IgD-negative memory B cell (primary cell): Measurements from ENCODE around the gene NLRP3. TPM values are rescaled to one million over a fixed set of nuclear protein-coding genes. Genes with fewer than 3 reads are reported as not detected.

Experiments used
- H3K27ac Mint-ChIP-seq, 3 donors: one replicate each; pipeline ENCODE4 v1.8.0; 2020 to 2022; ENCODE audit warnings: mild to moderate bottlenecking in 3 of 3, mixed read lengths in 3 of 3, moderate library complexity in 1 of 3
- H3K27me3 Mint-ChIP-seq: one replicate; pipeline ENCODE4 v1.8.0; 2021; ENCODE audit warnings: mixed read lengths
- H3K36me3 Mint-ChIP-seq: one replicate; pipeline ENCODE4 v1.8.0; 2020; ENCODE audit warnings: mild to moderate bottlenecking, mixed read lengths
- H3K4me1 Mint-ChIP-seq, 3 donors: one replicate each; pipeline ENCODE4 v1.8.0; 2020 to 2022; ENCODE audit warnings: mixed read lengths in 3 of 3, mild to moderate bottlenecking in 1 of 3
- H3K4me3 Mint-ChIP-seq, 4 donors: one replicate each; pipeline ENCODE4 v1.8.0; 2020 to 2022; ENCODE audit warnings: mild to moderate bottlenecking in 4 of 4, mixed read lengths in 4 of 4, moderate library complexity in 3 of 4
- H3K9me3 Mint-ChIP-seq, 3 donors: one replicate each; pipeline ENCODE4 v1.8.0; 2020 to 2021; ENCODE audit warnings: mixed read lengths in 3 of 3, mild to moderate bottlenecking in 1 of 3
- polyA plus RNA-seq: library from polyadenylated mRNA; unstranded; fragments of 300-500 nt; fragmentation: Illumina TruSeq; gene quantifications from one replicate; pipeline ENCODE4 v1.2.3, GENCODE V29; 2021

NLRP3 gene
- polyA plus RNA-seq, 1 donor from 2014 or later, result 0.08 TPM

DNA sequence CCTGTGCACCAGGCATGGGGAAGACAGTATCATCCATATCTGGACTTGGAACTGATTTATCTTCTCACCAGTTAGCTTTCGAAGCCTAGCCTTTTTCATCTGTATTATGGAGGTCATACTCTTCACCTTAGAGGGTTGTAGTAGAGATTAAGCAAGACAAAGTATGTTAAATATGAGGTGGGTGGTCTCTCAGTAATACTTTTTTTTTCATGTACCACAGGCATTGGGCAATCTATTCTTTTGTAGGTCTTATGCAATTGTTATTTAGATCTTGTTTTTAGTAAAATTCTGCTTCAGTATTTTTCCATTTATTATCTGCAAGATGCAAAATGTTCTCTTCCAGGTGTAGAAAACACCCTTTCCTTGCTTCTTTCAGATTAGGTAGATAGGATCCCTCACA is 77.1 kb downstream of the NLRP3 start:
- Mint-ChIP-seq H3K36me3 (no peaks in the 10 kb centered on the region), H3K27me3 (no peaks in the 10 kb centered on the region), H3K4me1 (no peaks in the 10 kb centered on the region), H3K4me3 (no peak overlapping the region), H3K9me3 (no peaks in the 10 kb centered on the region), H3K27ac (no peak overlapping the region)

DNA sequence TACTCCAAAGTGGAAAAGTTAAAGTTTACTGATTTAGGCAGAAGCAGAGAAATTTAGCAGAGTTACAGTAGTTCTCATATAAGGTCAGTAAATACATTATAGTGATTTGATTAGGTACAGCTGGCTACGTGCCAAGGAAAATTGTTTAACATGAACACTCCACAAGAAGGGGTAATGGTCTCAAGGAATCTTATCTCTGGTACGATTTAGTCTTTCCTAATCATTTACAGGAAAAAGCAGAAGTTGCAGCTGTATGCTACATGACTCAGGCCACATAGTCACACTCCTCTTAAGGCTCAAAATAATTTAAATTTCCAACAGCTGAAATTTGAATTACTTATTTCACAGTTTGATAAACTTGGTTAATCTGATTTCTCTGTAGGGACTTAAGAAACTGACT is 78.8 kb downstream of the NLRP3 start:
- peaks cover 3% of the 10 kb centered on the region for H3K27me3 Mint-ChIP-seq
- no peaks in the 10 kb centered on the region for H3K9me3 Mint-ChIP-seq
- H3K27ac Mint-ChIP-seq, result no peak overlapping the region
- no peaks in the 10 kb centered on the region for H3K36me3 Mint-ChIP-seq
- no peak overlapping the region for H3K4me3 Mint-ChIP-seq
- H3K4me1 Mint-ChIP-seq, result no peaks in the 10 kb centered on the region

DNA sequence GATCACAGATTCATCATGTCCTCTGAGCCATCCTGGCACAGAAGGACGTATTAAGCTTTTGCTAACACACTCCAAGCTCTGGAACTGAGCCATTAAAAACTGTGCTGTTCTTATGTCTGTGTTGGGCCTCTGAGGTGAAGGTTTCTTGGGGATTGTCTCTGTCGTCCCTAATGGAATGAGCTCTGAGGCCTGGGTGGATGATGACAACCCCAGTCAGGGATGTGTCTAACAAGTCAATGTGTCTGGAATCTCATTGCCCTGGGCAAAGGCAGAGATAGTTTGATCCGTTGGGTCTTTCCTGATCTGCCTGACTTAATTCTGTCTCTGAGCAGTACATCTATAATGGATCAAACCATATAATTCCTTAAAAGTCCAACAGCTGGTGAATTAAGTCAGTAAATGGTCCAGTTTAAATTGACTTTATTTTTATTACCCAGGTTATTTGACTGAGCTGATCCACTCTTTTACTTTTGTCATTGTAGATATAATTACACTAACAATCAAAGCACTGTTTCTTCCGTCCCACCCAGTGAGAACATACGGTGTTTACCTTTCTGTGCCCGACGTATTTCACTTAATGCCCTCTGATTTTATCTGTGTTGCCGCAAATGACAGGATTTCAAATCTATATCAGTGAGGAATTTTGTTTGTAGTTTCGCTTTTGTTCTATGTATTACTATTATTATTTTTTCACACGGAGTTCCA is 80.8 kb downstream of the NLRP3 start:
- H3K4me1 Mint-ChIP-seq, result no peaks in the 10 kb centered on the region
- H3K27me3 Mint-ChIP-seq, result peaks cover 3% of the 10 kb centered on the region
- no peaks in the 10 kb centered on the region for H3K36me3 Mint-ChIP-seq
- H3K9me3 Mint-ChIP-seq, result no peaks in the 10 kb centered on the region
- no peak overlapping the region for H3K27ac Mint-ChIP-seq
- H3K4me3 Mint-ChIP-seq, result no peak overlapping the region

Other genes starting within 250 kb of the NLRP3 start
- 4.2 TPM for gene ZNF124, start 244.2 kb upstream of the NLRP3 start, polyA plus RNA-seq
- not detected for gene VN1R5, start 160.1 kb upstream of the NLRP3 start, polyA plus RNA-seq
- 7.9 TPM for gene ZNF496, start 84.3 kb upstream of the NLRP3 start, polyA plus RNA-seq
- gene OR2B11, start 41.9 kb downstream of the NLRP3 start, polyA plus RNA-seq, result not detected
- gene OR2C3, start 120.3 kb downstream of the NLRP3 start, polyA plus RNA-seq, result not detected
- not detected for gene GCSAML, start 133.0 kb downstream of the NLRP3 start, polyA plus RNA-seq
- not detected for gene OR2G2, start 172.2 kb downstream of the NLRP3 start, polyA plus RNA-seq
- gene OR2G3, start 189.4 kb downstream of the NLRP3 start, polyA plus RNA-seq, result not detected